ENCODE results near the gene STH.

Gene STH

GRCh38 chr17:46027048-46027975 is 28.3 kb downstream of the STH start:
- no peak for DNase-seq (ENCODE audit: low read depth in 2 of 2)

GRCh38 chr17:46027976-46028325 is 28.9 kb downstream of the STH start:
- no peak for DNase-seq (ENCODE audit: low read depth in 2 of 2)

- no peak for DNase-seq (ENCODE audit: low read depth in 2 of 2)
Measured at GRCh38 chr17:46028374-46028773, 29.3 kb downstream of the STH start.

- no peak for DNase-seq (ENCODE audit: low read depth in 2 of 2)
Measured at GRCh38 chr17:46028981-46029565, 30.0 kb downstream of the STH start.

GRCh38 chr17:46029627-46030026 is 30.6 kb downstream of the STH start:
- no peak for DNase-seq (ENCODE audit: low read depth in 2 of 2)

- DNase-seq (ENCODE audit: low read depth in 2 of 2), result no peak
Measured at GRCh38 chr17:46030752-46031151, 31.7 kb downstream of the STH start.

- no peak for DNase-seq (ENCODE audit: low read depth in 2 of 2)
Measured at GRCh38 chr17:46031440-46031839, 32.4 kb downstream of the STH start.

- no peak for DNase-seq (ENCODE audit: low read depth in 2 of 2)
Measured at GRCh38 chr17:46031920-46032319, 32.9 kb downstream of the STH start.

- DNase-seq (ENCODE audit: low read depth in 2 of 2), result no peak
Measured at GRCh38 chr17:46032909-46033308, 33.9 kb downstream of the STH start.

GRCh38 chr17:46033392-46033791 is 34.3 kb downstream of the STH start:
- no peak for DNase-seq (ENCODE audit: low read depth in 2 of 2)

GRCh38 chr17:46035112-46035818 is 36.2 kb downstream of the STH start:
- no peak for DNase-seq (ENCODE audit: low read depth in 2 of 2)

GRCh38 chr17:46036491-46036890 is 37.4 kb downstream of the STH start:
- no peak for DNase-seq (ENCODE audit: low read depth in 2 of 2)

GRCh38 chr17:46037722-46038255 is 38.7 kb downstream of the STH start:
- no peak for DNase-seq (ENCODE audit: low read depth in 2 of 2)

GRCh38 chr17:46038414-46038813 is 39.4 kb downstream of the STH start:
- DNase-seq (ENCODE audit: low read depth in 2 of 2), result no peak

GRCh38 chr17:46038937-46039336 is 39.9 kb downstream of the STH start:
- no peak for DNase-seq (ENCODE audit: low read depth in 2 of 2)

GRCh38 chr17:46039592-46040186 is 40.6 kb downstream of the STH start:
- no peak for DNase-seq (ENCODE audit: low read depth in 2 of 2)

- no peak for DNase-seq (ENCODE audit: low read depth in 2 of 2)
Measured at GRCh38 chr17:46042246-46042645, 43.2 kb downstream of the STH start.

- no peak for DNase-seq (ENCODE audit: low read depth in 2 of 2)
Measured at GRCh38 chr17:46042925-46043324, 43.9 kb downstream of the STH start.

- no peak for DNase-seq (ENCODE audit: low read depth in 2 of 2)
Measured at GRCh38 chr17:46043606-46044005, 44.6 kb downstream of the STH start.

- DNase-seq (ENCODE audit: low read depth in 2 of 2), result peak; percentile 78 to 79
Measured at GRCh38 chr17:46044286-46044928, 45.4 kb downstream of the STH start.

GRCh38 chr17:46044989-46045388 is 45.9 kb downstream of the STH start:
- DNase-seq (ENCODE audit: low read depth in 2 of 2), result no peak

GRCh38 chr17:46045639-46046038 is 46.6 kb downstream of the STH start:
- no peak for DNase-seq (ENCODE audit: low read depth in 2 of 2)
